ENCODE results near the gene SLC9A7. TPM values are rescaled to one million over a fixed set of nuclear protein-coding genes. Genes with fewer than 3 reads are reported as not detected.
A peak's percentile ranks its signal among the peaks of the same experiment; 100 is the strongest.

SLC9A7 gene
- total RNA-seq, 2 experiments from 2014 or later, result 2.9 to 3.9 TPM

GRCh38 chrX:46710425-46710824 is 48.5 kb downstream of the SLC9A7 start:
- Mint-ChIP-seq H3K4me1 (peaks cover 21% of the 10 kb centered on the region), H3K9me3 (peaks cover 3% of the 10 kb centered on the region), H3K27me3 (no peaks in the 10 kb centered on the region), H3K27ac (peak overlapping the region; percentile 50), H3K4me3 (no peak overlapping the region), H3K36me3 (peaks cover 3% of the 10 kb centered on the region)
- DNase-seq, result no peak
- ATAC-seq (ENCODE audit: low read depth), result no peak
- POLR2A ChIA-PET, result no interaction called here

GRCh38 chrX:46707274-46707965 is 51.5 kb downstream of the SLC9A7 start:
- DNase-seq, result no peak
- no peak overlapping the region for H3K4me3 Mint-ChIP-seq
- no peak overlapping the region for H3K27ac Mint-ChIP-seq
- H3K4me1 Mint-ChIP-seq, result peaks cover 30% of the 10 kb centered on the region
- peaks cover 3% of the 10 kb centered on the region for H3K36me3 Mint-ChIP-seq
- peaks cover 3% of the 10 kb centered on the region for H3K9me3 Mint-ChIP-seq
- no peaks in the 10 kb centered on the region for H3K27me3 Mint-ChIP-seq
- POLR2A ChIA-PET, result no interaction called here
- ATAC-seq (ENCODE audit: low read depth), result no peak

- peaks cover 8% of the 10 kb centered on the region for H3K36me3 Mint-ChIP-seq
- H3K27me3 Mint-ChIP-seq, result no peaks in the 10 kb centered on the region
- POLR2A ChIA-PET, result interaction anchor here (1.2 kb wide), 1 partner anchor 54 kb away, joined by 3 read pairs; the partner anchor contains the start of gene SLC9A7
- H3K27ac Mint-ChIP-seq, result peak overlapping the region; percentile 91
- ATAC-seq (ENCODE audit: low read depth), result peak; percentile 98
- DNase-seq, result peak; percentile 33
- H3K9me3 Mint-ChIP-seq, result peaks cover 3% of the 10 kb centered on the region
- peak overlapping the region; percentile 47 for H3K4me3 Mint-ChIP-seq
- peaks cover 24% of the 10 kb centered on the region for H3K4me1 Mint-ChIP-seq
Observed at GRCh38 chrX:46704767-46705386, 54.0 kb downstream of the SLC9A7 start.

- DNase-seq (no peak), ATAC-seq (ENCODE audit: low read depth) (no peak)
- POLR2A ChIA-PET, result no interaction called here
- H3K4me1 Mint-ChIP-seq, result peaks cover 22% of the 10 kb centered on the region
- no peak overlapping the region for H3K4me3 Mint-ChIP-seq
- H3K27ac Mint-ChIP-seq, result peak overlapping the region; percentile 34
- H3K27me3 Mint-ChIP-seq, result no peaks in the 10 kb centered on the region
- H3K9me3 Mint-ChIP-seq, result peaks cover 3% of the 10 kb centered on the region
- peaks cover 8% of the 10 kb centered on the region for H3K36me3 Mint-ChIP-seq
Observed at GRCh38 chrX:46703980-46704379, 54.9 kb downstream of the SLC9A7 start.

- Mint-ChIP-seq H3K36me3 (peaks cover 4% of the 10 kb centered on the region), H3K4me3 (no peak overlapping the region), H3K27me3 (no peaks in the 10 kb centered on the region), H3K9me3 (no peaks in the 10 kb centered on the region), H3K27ac (no peak overlapping the region), H3K4me1 (peaks cover 7% of the 10 kb centered on the region)
- POLR2A ChIA-PET, result no interaction called here
- DNase-seq, result no peak
- ATAC-seq (ENCODE audit: low read depth), result no peak
Observed at GRCh38 chrX:46698691-46699090, 60.2 kb downstream of the SLC9A7 start.

GRCh38 chrX:46695491-46695890 is 63.4 kb downstream of the SLC9A7 start:
- Mint-ChIP-seq H3K27ac (no peak overlapping the region), H3K4me1 (no peaks in the 10 kb centered on the region), H3K4me3 (no peak overlapping the region), H3K36me3 (peaks cover 1% of the 10 kb centered on the region), H3K27me3 (no peaks in the 10 kb centered on the region), H3K9me3 (no peaks in the 10 kb centered on the region)
- POLR2A ChIA-PET, result no interaction called here
- no peak for ATAC-seq (ENCODE audit: low read depth)
- no peak for DNase-seq

GRCh38 chrX:46694549-46694948 is 64.4 kb downstream of the SLC9A7 start:
- ATAC-seq (ENCODE audit: low read depth) (no peak), DNase-seq (no peak)
- no peaks in the 10 kb centered on the region for H3K4me1 Mint-ChIP-seq
- no peaks in the 10 kb centered on the region for H3K36me3 Mint-ChIP-seq
- H3K27me3 Mint-ChIP-seq, result no peaks in the 10 kb centered on the region
- POLR2A ChIA-PET, result no interaction called here
- H3K27ac Mint-ChIP-seq, result no peak overlapping the region
- no peaks in the 10 kb centered on the region for H3K9me3 Mint-ChIP-seq
- H3K4me3 Mint-ChIP-seq, result no peak overlapping the region

GRCh38 chrX:46693149-46693548 is 65.8 kb downstream of the SLC9A7 start:
- POLR2A ChIA-PET, result no interaction called here
- Mint-ChIP-seq H3K4me3 (no peak overlapping the region), H3K4me1 (no peaks in the 10 kb centered on the region), H3K36me3 (no peaks in the 10 kb centered on the region), H3K27me3 (no peaks in the 10 kb centered on the region), H3K9me3 (no peaks in the 10 kb centered on the region), H3K27ac (no peak overlapping the region)
- no peak for ATAC-seq (ENCODE audit: low read depth)
- no peak for DNase-seq

GRCh38 chrX:46690818-46691217 is 68.1 kb downstream of the SLC9A7 start:
- ATAC-seq (ENCODE audit: low read depth), result no peak
- Mint-ChIP-seq H3K27ac (no peak overlapping the region), H3K4me3 (no peak overlapping the region), H3K36me3 (no peaks in the 10 kb centered on the region), H3K9me3 (no peaks in the 10 kb centered on the region), H3K4me1 (no peaks in the 10 kb centered on the region), H3K27me3 (no peaks in the 10 kb centered on the region)
- POLR2A ChIA-PET, result no interaction called here
- no peak for DNase-seq

GRCh38 chrX:46687619-46688018 is 71.3 kb downstream of the SLC9A7 start:
- Mint-ChIP-seq H3K9me3 (no peaks in the 10 kb centered on the region), H3K4me3 (no peak overlapping the region), H3K27ac (no peak overlapping the region), H3K4me1 (no peaks in the 10 kb centered on the region), H3K36me3 (no peaks in the 10 kb centered on the region), H3K27me3 (no peaks in the 10 kb centered on the region)
- ATAC-seq (ENCODE audit: low read depth) (no peak), DNase-seq (no peak)
- POLR2A ChIA-PET, result no interaction called here

GRCh38 chrX:46686003-46686645 is 72.8 kb downstream of the SLC9A7 start:
- DNase-seq (no peak), ATAC-seq (ENCODE audit: low read depth) (peak; percentile 36)
- Mint-ChIP-seq H3K27ac (no peak overlapping the region), H3K36me3 (no peaks in the 10 kb centered on the region), H3K4me3 (no peak overlapping the region), H3K27me3 (no peaks in the 10 kb centered on the region), H3K9me3 (no peaks in the 10 kb centered on the region), H3K4me1 (no peaks in the 10 kb centered on the region)
- POLR2A ChIA-PET, result no interaction called here

GRCh38 chrX:46683048-46683447 is 75.9 kb downstream of the SLC9A7 start:
- Mint-ChIP-seq H3K36me3 (peaks cover 2% of the 10 kb centered on the region), H3K9me3 (no peaks in the 10 kb centered on the region), H3K27ac (no peak overlapping the region), H3K27me3 (no peaks in the 10 kb centered on the region), H3K4me1 (no peaks in the 10 kb centered on the region), H3K4me3 (no peak overlapping the region)
- DNase-seq (no peak), ATAC-seq (ENCODE audit: low read depth) (no peak)
- POLR2A ChIA-PET, result no interaction called here

GRCh38 chrX:46681849-46682248 is 77.1 kb downstream of the SLC9A7 start:
- DNase-seq (no peak), ATAC-seq (ENCODE audit: low read depth) (no peak)
- Mint-ChIP-seq H3K27me3 (no peaks in the 10 kb centered on the region), H3K4me3 (no peak overlapping the region), H3K27ac (no peak overlapping the region), H3K4me1 (no peaks in the 10 kb centered on the region), H3K9me3 (no peaks in the 10 kb centered on the region), H3K36me3 (peaks cover 2% of the 10 kb centered on the region)
- POLR2A ChIA-PET, result no interaction called here

GRCh38 chrX:46678232-46678631 is 80.7 kb downstream of the SLC9A7 start:
- no peak for ATAC-seq (ENCODE audit: low read depth)
- no peak for DNase-seq
- POLR2A ChIA-PET, result no interaction called here
- no peaks in the 10 kb centered on the region for H3K4me1 Mint-ChIP-seq
- H3K4me3 Mint-ChIP-seq, result no peak overlapping the region
- H3K9me3 Mint-ChIP-seq, result no peaks in the 10 kb centered on the region
- H3K27me3 Mint-ChIP-seq, result no peaks in the 10 kb centered on the region
- H3K27ac Mint-ChIP-seq, result no peak overlapping the region
- H3K36me3 Mint-ChIP-seq, result peaks cover 2% of the 10 kb centered on the region
